ES-I3 (cell line): Measurements from ENCODE around the gene TMEM100.
A peak's percentile ranks its signal among the peaks of the same experiment; 100 is the strongest.

Experiments used
- H3K36me3 ChIP-seq: 2 replicates; pipeline ENCODE4 v1.6.1; 2013; ENCODE audit warnings: mild to moderate bottlenecking, low read length, control low read depth, moderate library complexity; ENCODE audit not compliant: insufficient read depth
- H3K4me1 ChIP-seq: 2 replicates; pipeline ENCODE4 v1.6.1; 2013; ENCODE audit warnings: mild to moderate bottlenecking, control low read depth, low read length; ENCODE audit not compliant: insufficient read depth
- H3K9ac ChIP-seq: 2 replicates; pipeline ENCODE4 v1.6.1; 2013; ENCODE audit warnings: low read depth, mild to moderate bottlenecking, low read length, moderate library complexity
- H3K9me3 ChIP-seq: 2 replicates; pipeline ENCODE4 v1.6.1; 2013; ENCODE audit warnings: mild to moderate bottlenecking, low read length, moderate library complexity; ENCODE audit not compliant: control insufficient read depth, insufficient read depth

The TMEM100 gene

GRCh38 chr17:55722742-55723487, at the start of gene TMEM100:
Gene TMEM100, minus strand, starts transcription at chr17:55722864. Its CDS starts 1,794 bp downstream, at chr17:55721070.
- Histone ChIP-seq H3K36me3 (no peaks in the 10 kb centered on the region), H3K4me1 (peaks cover 26% of the 10 kb centered on the region), H3K9ac (peak within 1 kb of the TSS; percentile 35; the same call in 1 of the 2 replicates), H3K9me3 (no peaks in the 10 kb centered on the region)

- H3K4me1 ChIP-seq, result no peaks in the 10 kb centered on the region
- H3K9ac ChIP-seq, result no peak overlapping the region
- no peaks in the 10 kb centered on the region for H3K9me3 ChIP-seq
- H3K36me3 ChIP-seq, result no peaks in the 10 kb centered on the region; the same call in 1 of the 2 replicates
These were observed 49.4 kb upstream of the TMEM100 start for GRCh38 chr17:55772086-55772485.

GRCh38 chr17:55770196-55770870, 47.7 kb upstream of the TMEM100 start:
- Histone ChIP-seq H3K9me3 (no peaks in the 10 kb centered on the region), H3K9ac (no peak overlapping the region), H3K4me1 (no peaks in the 10 kb centered on the region), H3K36me3 (no peaks in the 10 kb centered on the region; the same call in 1 of the 2 replicates)

GRCh38 chr17:55769625-55770000, 46.9 kb upstream of the TMEM100 start:
- Histone ChIP-seq H3K9ac (no peak overlapping the region), H3K36me3 (no peaks in the 10 kb centered on the region; the same call in 1 of the 2 replicates), H3K4me1 (no peaks in the 10 kb centered on the region), H3K9me3 (no peaks in the 10 kb centered on the region)

- Histone ChIP-seq H3K9ac (no peak overlapping the region), H3K9me3 (no peaks in the 10 kb centered on the region), H3K4me1 (no peaks in the 10 kb centered on the region), H3K36me3 (no peaks in the 10 kb centered on the region; the same call in 1 of the 2 replicates)
These were observed 46.4 kb upstream of the TMEM100 start for GRCh38 chr17:55768936-55769624.

- Histone ChIP-seq H3K4me1 (no peaks in the 10 kb centered on the region), H3K9me3 (no peaks in the 10 kb centered on the region), H3K9ac (no peak overlapping the region), H3K36me3 (no peaks in the 10 kb centered on the region)
These were observed 42.8 kb upstream of the TMEM100 start for GRCh38 chr17:55765472-55765871.

- Histone ChIP-seq H3K36me3 (no peaks in the 10 kb centered on the region), H3K4me1 (no peaks in the 10 kb centered on the region), H3K9me3 (no peaks in the 10 kb centered on the region), H3K9ac (no peak overlapping the region)
These were observed 41.9 kb upstream of the TMEM100 start for GRCh38 chr17:55764610-55765009.

- no peaks in the 10 kb centered on the region for H3K9me3 ChIP-seq
- no peaks in the 10 kb centered on the region for H3K4me1 ChIP-seq
- H3K9ac ChIP-seq, result no peak overlapping the region
- H3K36me3 ChIP-seq, result no peaks in the 10 kb centered on the region
These were observed 41.2 kb upstream of the TMEM100 start for GRCh38 chr17:55763856-55764255.

- Histone ChIP-seq H3K9me3 (no peaks in the 10 kb centered on the region), H3K4me1 (no peaks in the 10 kb centered on the region), H3K9ac (no peak overlapping the region), H3K36me3 (no peaks in the 10 kb centered on the region)
These were observed 39.6 kb upstream of the TMEM100 start for GRCh38 chr17:55762086-55762858.

GRCh38 chr17:55760643-55761355, 38.1 kb upstream of the TMEM100 start:
- H3K9ac ChIP-seq, result no peak overlapping the region
- no peaks in the 10 kb centered on the region for H3K36me3 ChIP-seq
- H3K9me3 ChIP-seq, result no peaks in the 10 kb centered on the region
- no peaks in the 10 kb centered on the region for H3K4me1 ChIP-seq

- Histone ChIP-seq H3K9ac (no peak overlapping the region), H3K4me1 (no peaks in the 10 kb centered on the region), H3K9me3 (no peaks in the 10 kb centered on the region), H3K36me3 (no peaks in the 10 kb centered on the region; the same call in 1 of the 2 replicates)
These were observed 35.5 kb upstream of the TMEM100 start for GRCh38 chr17:55758171-55758570.

- H3K9me3 ChIP-seq, result no peaks in the 10 kb centered on the region
- no peak overlapping the region for H3K9ac ChIP-seq
- no peaks in the 10 kb centered on the region; the same call in 1 of the 2 replicates for H3K36me3 ChIP-seq
- no peaks in the 10 kb centered on the region for H3K4me1 ChIP-seq
These were observed 35.0 kb upstream of the TMEM100 start for GRCh38 chr17:55757659-55758058.

- Histone ChIP-seq H3K9me3 (no peaks in the 10 kb centered on the region), H3K4me1 (peaks cover 5% of the 10 kb centered on the region; the same call in 1 of the 2 replicates), H3K9ac (no peak overlapping the region), H3K36me3 (no peaks in the 10 kb centered on the region; the same call in 1 of the 2 replicates)
These were observed 34.0 kb upstream of the TMEM100 start for GRCh38 chr17:55756689-55757088.
